ENCODE results near the gene OBP2B. TPM values are rescaled to one million over a fixed set of nuclear protein-coding genes. Genes with fewer than 3 reads are reported as not detected.
"Not testable (repeated sequence)": the region's sequence is repeated elsewhere in the genome, so short reads cannot be mapped to it uniquely, and the experiment has no call there.

The OBP2B gene
- total RNA-seq, 1 experiment from 2014 or later, result not detected

DNA sequence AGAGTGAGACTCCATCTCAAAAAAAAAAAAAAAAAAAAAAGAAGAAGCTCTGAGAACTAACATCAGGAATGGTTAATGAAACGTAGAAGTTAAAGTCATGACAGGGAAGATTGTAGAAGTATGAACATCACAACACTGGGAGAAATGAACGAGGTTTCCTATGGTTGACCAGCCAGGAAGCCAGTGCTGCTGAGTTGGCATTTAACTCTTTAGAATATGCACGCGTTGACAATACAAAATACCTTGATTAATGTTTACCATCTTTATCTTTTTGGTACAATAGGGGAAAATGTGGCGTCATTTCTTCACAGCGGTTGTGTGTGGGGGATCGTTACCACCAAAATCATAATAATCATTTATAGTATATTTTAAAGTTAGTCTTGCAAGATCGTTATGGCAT lies 33.9 kb upstream of the OBP2B start:
- DNase-seq (ENCODE audit: low read depth, low spot score), result no peak
- in situ Hi-C loops (cut with HindIII; ENCODE audit: low pct_unique_long_range_greater_than_20kb, low sequenced_read_pairs), result no loop called here

DNA sequence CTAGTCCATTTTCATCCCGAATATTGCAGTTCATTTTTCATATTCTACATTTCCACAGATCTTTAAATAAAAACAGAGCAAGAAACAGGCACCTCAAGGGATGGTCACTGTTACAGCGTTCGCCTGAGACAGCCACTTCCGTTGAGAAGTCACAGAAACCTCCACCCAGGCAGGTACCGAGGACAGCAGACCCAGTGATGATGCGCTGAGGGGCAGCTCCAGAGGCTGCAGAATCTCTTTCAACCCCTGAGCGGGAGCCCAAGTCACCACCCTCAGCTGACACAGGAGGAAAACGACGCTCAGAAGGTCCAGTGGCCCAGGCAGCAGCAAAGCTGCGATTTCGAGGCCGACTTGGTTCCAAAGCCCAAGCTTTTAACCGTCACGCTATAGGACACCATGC lies 33.2 kb upstream of the OBP2B start:
- DNase-seq (ENCODE audit: low read depth, low spot score), result no peak
- in situ Hi-C loops (cut with HindIII; ENCODE audit: low pct_unique_long_range_greater_than_20kb, low sequenced_read_pairs), result no loop called here

- no peak for DNase-seq (ENCODE audit: low read depth, low spot score)
- in situ Hi-C loops (cut with HindIII; ENCODE audit: low pct_unique_long_range_greater_than_20kb, low sequenced_read_pairs), result no loop called here
Measured at GRCh38 chr9:133239533-133240090, 30.6 kb upstream of the OBP2B start.

DNA sequence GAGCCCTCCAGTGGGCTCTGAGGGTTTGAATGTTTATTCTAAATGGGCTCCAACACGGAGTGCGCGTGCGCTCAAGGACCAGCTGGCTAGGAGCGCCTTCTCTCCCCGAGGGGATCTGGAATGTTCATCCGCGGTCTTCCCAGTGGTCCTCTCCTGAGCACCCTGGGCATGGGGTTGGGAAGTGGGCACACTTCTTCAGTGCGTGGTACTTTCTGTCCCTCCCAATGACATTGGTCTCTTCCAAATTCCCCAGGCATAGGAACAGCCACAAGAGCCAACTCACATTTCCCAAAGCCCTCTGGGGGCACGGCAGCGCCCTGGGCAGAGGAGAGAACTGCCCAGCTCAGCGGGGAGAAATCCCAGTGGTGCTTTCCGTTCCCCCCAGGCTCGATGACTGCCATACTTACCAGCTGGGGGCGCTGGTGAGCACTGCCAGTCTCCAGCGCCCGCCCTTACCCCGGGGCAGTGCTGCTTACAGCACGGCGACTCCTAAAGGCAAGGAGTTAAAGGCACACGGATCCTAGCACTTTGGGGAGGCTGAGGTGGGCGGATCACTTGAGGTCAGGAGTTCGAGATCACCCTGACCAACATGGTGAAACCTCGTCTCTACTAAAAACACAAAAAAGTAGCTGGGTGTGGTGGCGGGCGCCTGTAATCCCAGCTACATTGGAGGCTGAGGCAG lies 29.9 kb upstream of the OBP2B start:
- in situ Hi-C loops (cut with HindIII; ENCODE audit: low pct_unique_long_range_greater_than_20kb, low sequenced_read_pairs), result no loop called here
- peak; percentile 88 for DNase-seq (ENCODE audit: low read depth, low spot score)

- in situ Hi-C loops (cut with HindIII; ENCODE audit: low pct_unique_long_range_greater_than_20kb, low sequenced_read_pairs), result no loop called here
- DNase-seq (ENCODE audit: low read depth, low spot score), result peak; percentile 89
Measured at GRCh38 chr9:133238272-133238850, 29.3 kb upstream of the OBP2B start.

DNA sequence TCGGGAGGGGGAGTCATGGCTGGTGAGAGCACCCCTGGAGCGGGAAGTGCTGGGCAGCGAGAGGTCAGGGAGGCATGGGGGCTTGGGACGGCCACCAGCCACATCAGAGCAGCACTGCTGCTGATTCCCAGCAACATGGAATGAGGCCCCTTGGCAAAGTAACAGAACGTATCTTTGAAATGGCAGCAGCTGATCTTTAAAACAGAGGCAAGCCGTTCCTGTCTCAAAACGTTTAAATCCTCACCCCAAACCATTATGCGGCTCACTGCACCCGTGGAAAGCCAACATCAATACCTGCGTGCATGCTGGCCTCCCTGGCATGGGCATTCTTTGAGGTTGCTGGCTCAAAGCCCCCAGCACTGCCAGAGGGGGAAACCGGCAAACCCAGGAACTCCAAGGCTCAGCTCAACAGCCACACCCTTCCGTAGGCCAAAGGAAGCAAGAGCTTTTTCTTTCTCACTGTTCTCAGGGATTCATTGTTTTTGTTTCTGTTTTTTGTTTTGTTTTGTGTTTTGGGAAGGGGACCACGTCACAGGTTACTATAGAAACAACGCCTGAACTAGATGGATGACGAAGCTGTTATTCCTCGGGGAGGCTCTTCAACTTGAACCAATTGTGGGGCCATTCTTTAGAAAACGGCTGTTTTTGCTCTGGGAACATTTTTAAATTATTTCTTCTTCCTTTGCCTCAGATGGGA lies 28.1 kb upstream of the OBP2B start:
- in situ Hi-C loops (cut with HindIII; ENCODE audit: low pct_unique_long_range_greater_than_20kb, low sequenced_read_pairs), result no loop called here
- DNase-seq (ENCODE audit: low read depth, low spot score), result no peak

- DNase-seq (ENCODE audit: low read depth, low spot score); in situ Hi-C loops (cut with HindIII; ENCODE audit: low pct_unique_long_range_greater_than_20kb, low sequenced_read_pairs): not testable (repeated sequence)
Measured at GRCh38 chr9:133236291-133237034, 27.4 kb upstream of the OBP2B start.

GRCh38 chr9:133235549-133236222 lies 26.6 kb upstream of the OBP2B start:
- in situ Hi-C loops (cut with HindIII; ENCODE audit: low pct_unique_long_range_greater_than_20kb, low sequenced_read_pairs), result no loop called here
- no peak for DNase-seq (ENCODE audit: low read depth, low spot score)

- in situ Hi-C loops (cut with HindIII; ENCODE audit: low pct_unique_long_range_greater_than_20kb, low sequenced_read_pairs), result no loop called here
- DNase-seq (ENCODE audit: low read depth, low spot score), result no peak
Measured at GRCh38 chr9:133234577-133235322, 25.7 kb upstream of the OBP2B start.

DNA sequence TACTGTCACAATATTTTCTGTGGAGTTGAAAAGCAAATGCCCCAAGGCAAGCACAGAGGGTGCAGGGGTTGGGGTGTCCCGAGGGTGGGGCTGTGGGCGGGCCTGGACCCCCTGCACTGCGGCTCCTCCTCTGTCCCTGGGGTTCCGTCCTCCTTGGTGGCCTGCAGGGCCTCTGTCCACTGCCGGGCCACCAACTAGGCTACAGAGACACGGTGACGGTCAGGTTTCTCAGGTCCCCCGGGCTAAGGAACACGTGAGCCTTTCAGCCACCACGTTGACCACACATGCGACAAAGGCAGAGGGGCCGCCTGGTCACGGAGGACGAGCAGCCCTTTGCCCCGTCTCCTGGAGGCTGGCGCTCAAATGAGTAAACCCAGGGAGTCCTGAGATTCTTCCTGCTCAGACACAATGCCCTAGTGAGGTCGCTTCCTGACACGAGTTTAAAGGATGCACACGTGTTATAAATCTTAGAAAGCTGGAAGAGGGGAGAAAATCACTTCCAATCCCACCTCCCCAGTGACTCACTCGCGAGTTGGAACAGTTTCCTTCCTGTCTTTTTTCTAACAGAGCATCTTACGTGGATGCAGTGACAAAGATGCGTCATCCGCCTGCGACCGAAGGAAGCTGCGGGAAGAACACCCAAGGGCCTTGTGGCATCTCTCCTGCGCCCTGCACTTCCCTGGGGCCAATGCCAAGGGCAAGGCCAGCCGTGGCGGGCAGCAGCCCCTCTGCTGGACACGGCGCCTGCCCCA lies 24.8 kb upstream of the OBP2B start:
- DNase-seq (ENCODE audit: low read depth, low spot score), result no peak
- in situ Hi-C loops (cut with HindIII; ENCODE audit: low pct_unique_long_range_greater_than_20kb, low sequenced_read_pairs), result no loop called here

GRCh38 chr9:133231934-133232568 lies 23.0 kb upstream of the OBP2B start:
- in situ Hi-C loops (cut with HindIII; ENCODE audit: low pct_unique_long_range_greater_than_20kb, low sequenced_read_pairs); DNase-seq (ENCODE audit: low read depth, low spot score): not testable (repeated sequence)

- DNase-seq (ENCODE audit: low read depth, low spot score); in situ Hi-C loops (cut with HindIII; ENCODE audit: low pct_unique_long_range_greater_than_20kb, low sequenced_read_pairs): not testable (repeated sequence)
Measured at GRCh38 chr9:133230514-133230913, 21.5 kb upstream of the OBP2B start.

GRCh38 chr9:133230093-133230492 lies 21.0 kb upstream of the OBP2B start:
- no peak for DNase-seq (ENCODE audit: low read depth, low spot score)
- in situ Hi-C loops (cut with HindIII; ENCODE audit: low pct_unique_long_range_greater_than_20kb, low sequenced_read_pairs), result no loop called here

DNA sequence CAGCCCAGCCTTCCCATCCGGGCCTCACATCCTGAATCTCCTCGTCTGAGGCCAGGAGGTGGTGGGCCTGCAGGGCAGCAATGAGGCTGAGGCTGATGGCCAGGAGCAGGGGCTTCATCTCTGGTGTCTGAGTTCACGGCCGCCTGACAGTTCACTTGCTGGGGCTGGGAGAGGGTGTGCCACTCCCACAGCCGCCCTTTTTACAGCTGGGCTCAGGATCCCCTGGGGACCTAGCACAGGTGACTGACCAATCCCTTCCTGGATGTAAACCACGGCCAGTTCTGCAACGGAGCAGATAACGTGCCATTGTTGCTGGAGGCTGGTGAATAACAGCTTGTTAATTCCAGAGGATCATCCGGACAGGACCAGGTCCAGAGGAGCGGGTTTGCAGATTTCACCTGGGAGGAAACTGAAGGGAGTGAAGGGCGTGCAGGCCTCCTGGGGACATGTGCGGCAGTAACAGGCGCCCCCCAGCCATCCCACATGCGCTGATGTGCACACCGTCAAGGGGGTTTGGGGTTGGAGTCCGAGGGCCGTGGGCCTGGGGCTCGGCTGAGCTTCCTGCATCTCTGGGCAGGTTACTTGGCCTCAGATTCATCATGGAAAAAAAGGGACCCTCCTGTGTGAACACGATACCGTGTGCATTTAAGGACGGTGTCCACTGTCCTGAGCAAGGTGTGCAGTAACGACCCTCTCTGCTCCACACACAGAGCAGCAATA lies 19.6 kb upstream of the OBP2B start:
- in situ Hi-C loops (cut with HindIII; ENCODE audit: low pct_unique_long_range_greater_than_20kb, low sequenced_read_pairs); DNase-seq (ENCODE audit: low read depth, low spot score): not testable (repeated sequence)

DNA sequence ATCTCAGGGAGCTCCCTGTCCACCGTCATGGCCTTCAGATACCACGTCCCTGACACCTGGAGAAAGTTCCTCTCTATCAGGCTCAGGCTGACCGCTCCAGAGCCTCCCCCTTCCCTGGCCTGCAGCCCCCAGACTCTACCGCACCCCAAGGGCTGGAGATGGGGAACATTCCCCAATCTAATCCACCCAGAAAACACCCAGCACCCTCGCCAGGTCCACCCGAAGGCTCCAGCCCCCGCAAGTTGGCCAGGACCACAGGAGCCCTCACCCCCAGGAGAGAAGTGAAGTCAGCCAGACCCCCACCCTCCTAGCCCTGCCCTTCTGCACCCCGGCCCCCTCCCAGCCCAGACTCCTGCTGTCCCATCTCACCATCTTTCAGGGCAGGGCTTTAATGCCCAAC lies 18.9 kb upstream of the OBP2B start:
- DNase-seq (ENCODE audit: low read depth, low spot score); in situ Hi-C loops (cut with HindIII; ENCODE audit: low pct_unique_long_range_greater_than_20kb, low sequenced_read_pairs): not testable (repeated sequence)

Data from SK-MEL-5 (cell line).